ENCODE data around the gene DOCK6.

Gene DOCK6

DNA sequence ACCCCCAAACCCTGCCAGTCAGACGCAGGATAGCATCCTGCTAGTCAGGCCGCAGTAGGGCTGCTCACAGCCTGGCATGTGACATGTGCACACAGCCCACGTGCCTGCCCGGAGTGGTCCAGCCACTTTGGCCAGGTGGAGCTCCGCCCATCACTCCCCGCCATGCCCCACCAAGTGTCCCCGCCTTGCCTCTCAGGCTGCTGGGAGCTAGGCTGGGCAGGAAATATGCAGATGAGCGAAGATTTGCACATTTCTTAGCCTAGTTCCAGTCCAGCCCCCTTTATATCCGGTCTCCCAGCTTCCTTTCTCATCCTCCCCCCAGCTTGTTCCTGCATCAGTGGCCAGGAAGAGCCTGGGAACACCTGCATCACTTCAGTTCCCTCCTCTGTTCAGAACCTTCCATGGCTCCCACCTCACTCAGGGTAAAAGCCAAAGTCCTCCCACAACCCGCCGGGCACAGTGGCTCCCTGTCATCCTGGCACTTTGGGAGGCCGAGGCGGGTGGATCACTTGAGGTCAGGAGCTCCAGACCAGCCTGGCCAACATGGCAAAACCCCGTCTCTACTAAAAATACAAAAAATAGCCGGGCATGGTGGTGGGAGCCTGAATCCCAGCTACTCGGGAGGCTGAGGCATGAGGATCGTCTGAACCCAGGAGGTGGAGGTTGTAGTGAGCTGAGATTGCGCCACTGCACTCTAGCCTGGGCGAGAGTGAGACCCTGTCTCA lies 2.3 kb upstream of the DOCK6 start:
- TF ChIP-seq POLR2A (IDR thresholded peaks at IDR 0.05; ENCODE audit: low read length), result no peak
- no peak for TF ChIP-seq GATA1 (IDR thresholded peaks at IDR 0.05; ENCODE audit: low read depth, low read length)
- DNase-seq, result no peak

DNA sequence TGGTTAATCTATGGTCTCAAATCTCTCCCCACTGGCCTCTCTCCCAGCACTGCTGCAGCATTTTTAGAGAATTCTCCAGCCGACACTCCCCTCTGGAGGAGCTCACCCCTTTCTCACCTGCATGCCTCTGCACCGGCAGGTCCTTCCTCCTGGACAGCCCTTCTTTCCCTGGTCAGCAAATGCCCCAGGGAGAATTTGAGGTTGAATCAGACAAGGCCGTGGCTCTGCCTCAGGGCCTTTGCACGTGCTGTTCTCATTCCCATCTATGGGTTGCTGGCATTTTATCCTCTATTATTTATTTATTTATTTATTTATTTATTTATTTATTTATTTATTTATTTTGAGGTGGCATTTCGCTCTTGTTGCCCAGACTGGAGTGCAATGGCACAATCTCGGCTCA lies 1.4 kb upstream of the DOCK6 start:
- DNase-seq, result no peak
- no peak for TF ChIP-seq POLR2A (IDR thresholded peaks at IDR 0.05; ENCODE audit: low read length)
- TF ChIP-seq GATA1 (IDR thresholded peaks at IDR 0.05; ENCODE audit: low read depth, low read length), result no peak

DNA sequence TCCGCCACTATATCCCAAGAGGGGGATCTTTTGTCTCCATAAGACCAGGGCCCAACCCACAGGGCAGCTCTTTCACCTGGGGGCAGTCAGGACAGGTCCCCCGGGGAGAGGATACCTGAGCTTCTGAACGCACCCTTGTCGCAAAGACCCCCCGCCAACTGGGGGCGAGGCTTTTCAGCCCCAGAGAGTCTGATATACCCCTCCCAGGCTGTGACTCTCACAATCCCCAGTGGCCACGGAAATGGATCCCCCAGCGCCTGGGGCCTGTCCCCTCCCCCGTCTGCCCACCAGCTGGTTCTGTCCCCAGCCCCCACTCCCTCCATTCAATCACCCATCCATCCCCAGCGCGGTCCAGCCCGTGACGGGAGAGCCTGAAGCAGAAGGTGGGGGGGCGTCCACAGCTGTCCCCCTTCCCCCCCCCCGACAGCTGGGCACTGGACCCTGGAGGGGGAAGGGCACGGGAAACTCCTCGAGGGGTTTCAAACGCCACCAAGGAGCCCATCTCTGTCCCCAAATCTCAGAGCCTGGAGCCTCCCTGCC lies 823 bp downstream of the DOCK6 start:
- no peak for DNase-seq
- TF ChIP-seq POLR2A (IDR thresholded peaks at IDR 0.05; ENCODE audit: low read length), result no peak
- TF ChIP-seq GATA1 (IDR thresholded peaks at IDR 0.05; ENCODE audit: low read depth, low read length), result no peak

DNA sequence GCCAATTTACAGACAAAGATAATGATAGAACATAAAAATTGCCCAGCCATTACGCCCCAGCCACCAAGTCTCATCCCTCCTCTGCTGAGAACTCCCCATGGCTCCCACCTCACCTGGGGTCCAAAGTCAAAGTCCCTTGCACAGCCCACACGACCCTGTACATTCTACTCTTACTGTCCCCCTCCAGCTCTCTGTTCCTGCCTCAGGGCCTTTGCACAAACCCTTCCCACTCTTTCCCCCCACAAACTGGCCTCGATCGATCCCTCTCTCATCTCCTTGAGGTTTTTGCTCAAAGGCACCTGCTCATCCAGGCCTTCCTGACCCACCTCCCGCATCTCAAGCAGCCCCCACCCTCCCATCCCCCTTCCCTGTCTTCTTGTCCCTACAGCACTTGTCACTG lies 1.3 kb downstream of the DOCK6 start:
- no peak for DNase-seq
- TF ChIP-seq GATA1 (IDR thresholded peaks at IDR 0.05; ENCODE audit: low read depth, low read length) (no peak), POLR2A (IDR thresholded peaks at IDR 0.05; ENCODE audit: low read length) (no peak)

DNA sequence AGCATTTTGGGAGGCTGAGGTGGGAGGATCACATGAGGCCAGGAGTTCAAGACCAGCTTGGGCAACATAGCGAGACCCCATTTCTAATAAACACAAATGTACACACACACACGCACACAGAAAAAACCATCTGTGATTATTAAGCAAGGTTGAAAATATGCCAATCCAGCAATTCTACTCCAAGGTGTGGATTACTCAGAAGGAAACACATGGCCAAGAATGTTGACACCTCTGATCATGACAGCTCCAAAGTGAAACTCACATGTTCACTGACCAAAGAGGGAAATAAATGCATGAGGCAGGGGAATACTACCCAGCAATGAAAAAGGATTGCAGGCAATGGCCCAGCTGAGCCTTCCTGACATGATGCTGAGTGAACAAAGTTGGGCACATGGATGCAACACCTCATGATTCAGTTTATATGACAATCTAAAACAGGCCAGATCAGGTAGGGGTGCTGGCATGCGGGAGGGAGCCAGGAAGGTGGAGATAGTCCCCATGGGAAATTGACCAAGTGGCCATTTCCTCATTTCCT lies 4.4 kb downstream of the DOCK6 start:
- no peak for DNase-seq
- TF ChIP-seq GATA1 (IDR thresholded peaks at IDR 0.05; ENCODE audit: low read depth, low read length) (no peak), POLR2A (IDR thresholded peaks at IDR 0.05; ENCODE audit: low read length) (no peak)

DNA sequence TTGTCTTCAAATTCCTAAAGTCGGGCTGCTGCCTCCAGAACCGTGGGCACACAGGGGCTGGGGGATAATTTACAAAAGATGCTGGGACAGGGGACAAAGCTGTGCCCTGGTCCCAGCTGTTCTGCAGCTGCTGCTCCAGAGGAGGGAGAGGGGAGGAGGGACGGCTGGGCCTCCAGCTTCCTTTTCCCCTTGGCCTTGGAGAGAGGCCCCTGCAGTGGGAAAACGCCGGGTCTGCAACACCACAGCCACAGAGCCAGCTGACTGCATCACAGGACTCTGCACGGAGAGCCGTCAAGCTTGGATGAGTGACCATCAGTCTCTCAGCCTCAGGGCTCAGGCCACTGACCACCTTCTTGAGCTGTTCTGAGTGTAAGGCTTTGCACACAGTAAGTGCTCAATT lies 6.1 kb downstream of the DOCK6 start:
- TF ChIP-seq GATA1 (IDR thresholded peaks at IDR 0.05; ENCODE audit: low read depth, low read length) (no peak), POLR2A (IDR thresholded peaks at IDR 0.05; ENCODE audit: low read length) (no peak)
- DNase-seq, result no peak

DNA sequence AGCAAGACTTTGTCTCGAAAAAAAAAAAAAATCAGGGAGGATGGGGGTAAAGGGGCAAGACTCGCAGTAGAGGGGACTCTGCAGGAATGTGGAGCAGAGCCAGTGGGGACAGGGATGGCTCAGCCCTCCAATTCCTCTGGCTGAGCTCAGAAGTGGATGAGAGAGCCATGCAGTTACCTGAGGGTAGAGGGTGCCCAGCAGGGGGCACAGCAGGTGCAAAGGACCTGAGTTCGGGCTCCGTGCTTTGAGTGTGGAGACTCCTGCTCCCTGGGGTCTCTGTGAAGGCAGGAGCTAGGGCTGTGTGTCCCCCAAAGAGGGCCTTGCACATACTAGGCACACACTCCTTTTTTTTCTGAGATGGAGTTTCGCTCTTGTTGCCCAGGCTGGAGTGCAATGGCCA lies 7.7 kb downstream of the DOCK6 start:
- TF ChIP-seq GATA1 (IDR thresholded peaks at IDR 0.05; ENCODE audit: low read depth, low read length) (no peak), POLR2A (IDR thresholded peaks at IDR 0.05; ENCODE audit: low read length) (no peak)
- no peak for DNase-seq

DNA sequence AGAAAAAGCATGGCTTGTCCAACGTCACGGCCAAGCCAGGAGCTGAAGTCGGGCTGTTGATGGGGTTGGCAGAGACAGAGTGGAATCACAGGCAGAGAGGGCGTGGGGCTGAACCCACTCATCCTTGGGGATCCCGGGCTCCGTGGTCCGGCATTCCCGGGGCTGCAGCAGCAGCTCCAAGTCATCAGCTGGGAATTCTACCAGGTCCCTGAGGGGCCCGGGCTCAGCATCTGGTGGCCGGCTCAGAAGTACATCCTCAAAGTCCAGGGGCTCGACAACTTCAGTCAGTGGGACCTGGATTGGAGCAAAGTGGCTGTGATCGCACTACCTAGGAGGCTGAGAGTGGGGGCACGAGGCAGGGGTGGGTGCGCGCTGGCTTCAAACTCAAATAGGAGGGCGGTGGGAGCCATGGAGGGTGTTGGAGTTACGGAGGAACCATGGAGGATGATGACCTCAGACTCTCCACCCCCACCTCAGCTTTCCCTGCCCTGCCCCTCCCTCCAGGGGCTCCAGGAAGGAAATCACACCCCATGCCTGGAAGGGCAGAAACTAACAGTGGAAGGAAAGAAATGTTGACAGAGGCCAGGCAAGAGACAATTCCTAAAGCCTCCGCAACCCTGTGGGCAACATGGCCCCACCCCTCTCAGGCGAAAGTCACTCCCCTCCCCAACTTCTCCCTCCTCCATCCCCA lies 9.5 kb downstream of the DOCK6 start:
- DNase-seq, result no peak
- TF ChIP-seq POLR2A (IDR thresholded peaks at IDR 0.05; ENCODE audit: low read length), result no peak
- TF ChIP-seq GATA1 (IDR thresholded peaks at IDR 0.05; ENCODE audit: low read depth, low read length), result no peak

DNA sequence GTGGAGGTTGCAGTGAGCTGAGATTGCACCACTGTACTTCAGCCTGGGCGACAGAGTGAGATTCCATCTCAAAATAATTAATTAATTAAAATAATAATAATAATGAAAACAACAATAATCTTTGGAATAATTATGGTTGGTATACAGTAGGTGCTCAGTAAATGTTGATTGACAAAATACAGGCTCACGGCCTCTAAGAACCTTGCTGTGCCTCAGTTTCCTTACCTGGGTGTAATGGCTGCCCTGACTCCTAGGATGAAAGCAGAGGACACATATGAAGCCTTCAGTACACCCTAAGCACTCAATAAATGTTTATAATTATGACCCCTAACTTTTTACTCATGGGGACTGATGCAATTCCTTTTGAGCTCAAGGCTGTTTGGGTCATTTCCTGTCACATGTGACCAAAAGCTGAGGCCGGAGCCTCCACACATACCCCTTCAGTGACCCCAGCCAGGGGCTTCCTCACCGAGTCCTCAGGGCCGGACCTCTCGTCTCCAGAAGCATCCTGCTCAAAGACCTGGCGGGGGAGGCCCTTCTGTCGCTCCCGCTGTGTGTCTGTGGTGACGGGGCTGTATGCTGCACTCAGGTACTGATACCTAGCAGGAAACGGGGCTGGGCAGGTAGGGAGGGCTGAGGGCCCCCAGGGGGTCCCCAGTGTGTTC lies 10.5 kb downstream of the DOCK6 start:
- no peak for DNase-seq

DNA sequence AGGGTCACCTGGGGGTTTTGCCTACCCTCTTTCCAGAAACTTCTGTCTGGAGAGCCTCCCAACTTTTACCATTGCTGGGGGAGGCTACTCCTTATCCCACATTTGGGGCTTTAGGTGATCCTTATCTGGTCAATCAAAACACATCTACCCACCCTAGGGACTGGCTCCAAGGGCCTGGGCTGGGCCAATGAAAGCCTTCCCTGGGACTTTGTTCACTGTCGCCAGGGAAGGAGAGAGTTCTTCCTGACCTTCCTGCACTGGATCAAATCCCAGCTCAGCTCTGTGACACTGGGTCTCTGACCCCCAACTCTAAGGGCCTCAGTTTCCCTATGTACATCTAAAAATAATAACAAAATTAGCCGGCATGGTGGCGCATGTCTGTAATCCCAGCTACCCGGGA lies 11.1 kb downstream of the DOCK6 start:
- TF ChIP-seq POLR2A (IDR thresholded peaks at IDR 0.05; ENCODE audit: low read length) (no peak), GATA1 (IDR thresholded peaks at IDR 0.05; ENCODE audit: low read depth, low read length) (no peak)
- DNase-seq, result no peak

More for the DNA sequence above, 10.5 kb downstream of the DOCK6 start:
- TF ChIP-seq GATA1 (IDR thresholded peaks at IDR 0.05; ENCODE audit: low read depth, low read length) (no peak), POLR2A (IDR thresholded peaks at IDR 0.05; ENCODE audit: low read length) (no peak)

DNA sequence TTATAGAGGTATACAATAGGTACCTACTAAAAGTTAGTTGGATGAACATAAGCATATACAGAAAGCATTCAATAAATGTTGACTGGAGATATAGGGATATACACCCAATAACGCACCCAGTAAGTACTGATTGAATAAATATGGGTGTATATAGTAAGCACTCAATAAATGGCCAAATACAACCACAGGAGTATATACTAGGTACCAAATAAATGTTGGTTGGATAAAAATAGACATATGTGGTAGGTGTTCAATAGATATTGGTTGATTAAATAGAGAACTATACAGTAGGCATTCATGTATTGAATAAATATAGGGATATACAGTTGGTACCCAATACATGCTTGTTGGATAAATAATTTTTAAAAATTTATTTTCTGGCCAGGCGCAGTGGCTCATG lies 13.5 kb downstream of the DOCK6 start:
- TF ChIP-seq GATA1 (IDR thresholded peaks at IDR 0.05; ENCODE audit: low read depth, low read length), result no peak
- no peak for TF ChIP-seq POLR2A (IDR thresholded peaks at IDR 0.05; ENCODE audit: low read length)
- no peak for DNase-seq

DNA sequence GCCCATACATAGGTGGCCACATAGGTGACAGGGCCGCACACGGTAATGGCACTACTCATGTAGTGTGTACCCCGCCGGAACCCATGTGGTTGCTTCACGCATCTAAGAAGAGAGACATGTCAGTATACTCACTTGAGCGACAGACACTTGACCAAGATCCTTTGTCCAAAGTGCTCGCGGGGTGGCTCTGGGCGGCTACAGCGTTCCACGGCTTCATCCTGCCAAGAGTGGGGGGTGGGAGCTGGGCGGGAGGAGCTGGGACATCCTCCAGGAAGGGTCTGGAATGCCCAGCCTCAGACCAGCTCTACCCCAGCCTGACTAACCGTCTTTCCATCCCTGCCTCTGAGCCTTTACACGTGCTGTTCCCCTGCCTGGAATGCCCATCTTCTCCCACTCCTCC lies 14.4 kb downstream of the DOCK6 start:
- TF ChIP-seq POLR2A (IDR thresholded peaks at IDR 0.05; ENCODE audit: low read length), result no peak
- TF ChIP-seq GATA1 (IDR thresholded peaks at IDR 0.05; ENCODE audit: low read depth, low read length), result no peak
- no peak for DNase-seq

DNA sequence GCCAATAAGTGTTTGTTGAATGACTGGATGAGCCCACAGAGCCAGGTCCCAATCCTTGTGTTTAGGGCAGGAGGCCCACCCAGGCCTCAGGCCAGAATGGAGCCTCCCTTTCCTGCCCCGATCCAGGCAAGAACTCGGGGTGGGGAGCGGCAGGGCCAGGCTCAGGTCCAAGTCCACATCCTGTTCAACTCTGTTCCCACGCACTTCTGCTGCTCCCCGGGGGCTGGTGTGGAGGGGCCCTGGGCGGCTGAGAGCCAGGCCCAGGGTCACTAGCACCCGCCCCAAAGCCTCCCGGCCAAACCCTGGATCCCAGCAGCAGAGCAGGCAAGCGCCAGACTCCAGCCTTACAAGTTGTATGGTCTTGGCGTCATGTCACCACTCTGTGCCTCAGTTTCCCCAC lies 14.9 kb downstream of the DOCK6 start:
- DNase-seq, result no peak
- no peak for TF ChIP-seq GATA1 (IDR thresholded peaks at IDR 0.05; ENCODE audit: low read depth, low read length)
- TF ChIP-seq POLR2A (IDR thresholded peaks at IDR 0.05; ENCODE audit: low read length), result no peak

DNA sequence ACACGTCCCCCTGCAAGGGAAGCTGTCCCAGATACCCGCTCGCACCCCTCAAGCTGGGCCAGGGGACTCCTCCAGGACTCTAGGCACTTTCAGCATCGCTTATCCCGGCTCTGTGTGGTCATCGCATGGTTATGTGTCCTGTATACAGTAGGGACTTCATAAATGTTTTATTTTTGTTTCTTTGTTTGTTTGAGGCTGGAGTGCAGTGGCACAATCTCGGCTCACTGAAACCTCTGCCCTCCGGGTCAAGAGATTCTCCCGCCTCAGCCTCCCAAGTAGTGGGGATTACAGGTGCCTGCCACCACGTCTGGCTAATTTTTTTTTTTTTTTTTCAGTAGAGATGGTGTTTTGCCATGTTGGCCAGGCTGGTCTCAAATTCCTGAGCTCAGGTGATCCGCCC lies 15.4 kb downstream of the DOCK6 start:
- DNase-seq, result no peak
- TF ChIP-seq GATA1 (IDR thresholded peaks at IDR 0.05; ENCODE audit: low read depth, low read length) (no peak), POLR2A (IDR thresholded peaks at IDR 0.05; ENCODE audit: low read length) (no peak)

All from erythroblast (primary cell).